ENCODE data around the gene VDAC1.
"Not testable (repeated sequence)": the region's sequence is repeated elsewhere in the genome, so short reads cannot be mapped to it uniquely, and the experiment has no call there.

Gene VDAC1

DNA sequence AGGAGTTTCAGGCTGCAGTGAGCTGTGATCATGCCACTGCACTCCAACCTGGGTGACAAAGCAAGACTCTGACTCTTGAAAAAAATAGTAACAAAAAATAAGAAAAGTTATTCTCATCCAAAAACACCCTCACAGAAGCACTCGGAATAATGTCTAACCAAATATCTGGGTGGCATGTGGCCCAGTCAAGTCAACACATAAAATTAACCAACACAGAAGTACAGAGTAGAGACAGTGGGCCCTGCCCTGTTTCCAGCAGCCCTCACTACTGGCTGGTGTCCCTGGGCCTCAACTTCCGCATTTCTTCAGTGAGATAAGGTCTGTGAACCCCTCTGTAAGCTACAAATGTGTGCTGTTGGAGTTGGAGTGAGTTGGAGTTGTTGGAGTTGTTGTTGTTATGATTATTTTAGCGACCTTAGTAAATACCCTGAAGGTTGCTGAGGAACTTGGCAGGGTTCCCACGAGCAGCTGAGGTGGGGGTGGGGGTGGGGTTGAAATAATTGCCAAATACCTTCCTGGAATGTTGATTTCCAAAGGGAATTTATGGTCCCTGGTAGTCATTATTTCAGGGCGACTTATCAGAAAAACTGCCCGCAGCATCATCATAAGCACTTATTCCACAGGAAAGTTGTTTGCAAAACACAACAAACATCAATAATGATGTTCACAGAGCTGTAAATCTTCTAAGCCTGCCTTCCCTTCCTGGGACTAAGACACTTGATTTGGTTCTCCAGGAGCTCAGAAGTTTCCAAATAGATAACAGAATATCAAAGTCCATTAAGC lies 66.5 kb downstream of the VDAC1 start:
- DNase-seq, result no peak

GRCh38 chr5:133937628-133938027 lies 67.1 kb downstream of the VDAC1 start:
- DNase-seq, result not testable (repeated sequence)

GRCh38 chr5:133936651-133937015 lies 68.1 kb downstream of the VDAC1 start:
- DNase-seq, result no peak

DNA sequence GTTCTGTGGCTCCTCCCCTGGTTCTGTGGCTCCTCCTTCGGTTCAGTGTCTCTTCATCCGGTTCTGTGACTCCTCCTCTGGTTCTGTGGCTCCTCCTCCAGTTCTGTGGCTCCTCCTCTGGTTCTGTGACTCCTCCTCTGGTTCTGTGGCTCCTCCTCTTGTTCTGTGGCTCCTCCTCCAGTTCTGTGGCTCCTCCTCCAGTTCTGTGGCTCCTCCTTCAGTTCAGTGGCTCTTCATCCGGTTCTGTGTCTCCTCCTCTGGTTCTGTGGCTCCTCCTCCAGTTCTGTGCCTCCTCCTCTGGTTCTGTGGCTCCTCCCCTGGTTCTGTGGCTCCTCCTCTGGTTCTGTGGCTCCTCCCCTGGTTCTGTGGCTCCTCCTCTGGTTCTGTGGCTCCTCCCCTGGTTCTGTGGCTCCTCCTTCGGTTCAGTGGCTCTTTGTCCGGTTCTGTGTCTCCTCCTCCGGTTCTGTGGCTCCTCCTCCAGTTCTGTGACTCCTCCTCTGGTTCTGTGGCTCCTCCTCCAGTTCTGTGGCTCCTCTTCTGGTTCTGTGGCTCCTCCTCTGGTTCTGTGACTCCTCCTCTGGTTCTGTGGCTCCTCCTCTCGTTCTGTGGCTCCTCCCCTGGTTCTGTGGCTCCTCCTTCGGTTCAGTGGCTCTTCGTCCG lies 68.7 kb downstream of the VDAC1 start:
- not testable (repeated sequence) for DNase-seq

DNA sequence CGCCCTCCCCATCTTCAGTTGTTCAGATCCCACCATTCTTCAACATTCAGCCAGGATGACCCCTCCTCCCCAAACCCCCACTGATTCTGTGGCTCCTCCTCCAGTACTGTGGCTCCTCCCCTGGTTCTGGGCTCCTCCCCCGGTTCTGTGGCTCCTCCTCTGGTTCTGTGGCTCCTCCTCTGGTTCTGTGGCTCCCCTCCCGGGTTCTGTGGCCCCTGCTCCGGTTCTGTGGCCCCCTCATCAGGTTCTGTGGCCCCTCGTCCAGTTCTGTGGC lies 69.2 kb downstream of the VDAC1 start:
- DNase-seq, result no peak

DNA sequence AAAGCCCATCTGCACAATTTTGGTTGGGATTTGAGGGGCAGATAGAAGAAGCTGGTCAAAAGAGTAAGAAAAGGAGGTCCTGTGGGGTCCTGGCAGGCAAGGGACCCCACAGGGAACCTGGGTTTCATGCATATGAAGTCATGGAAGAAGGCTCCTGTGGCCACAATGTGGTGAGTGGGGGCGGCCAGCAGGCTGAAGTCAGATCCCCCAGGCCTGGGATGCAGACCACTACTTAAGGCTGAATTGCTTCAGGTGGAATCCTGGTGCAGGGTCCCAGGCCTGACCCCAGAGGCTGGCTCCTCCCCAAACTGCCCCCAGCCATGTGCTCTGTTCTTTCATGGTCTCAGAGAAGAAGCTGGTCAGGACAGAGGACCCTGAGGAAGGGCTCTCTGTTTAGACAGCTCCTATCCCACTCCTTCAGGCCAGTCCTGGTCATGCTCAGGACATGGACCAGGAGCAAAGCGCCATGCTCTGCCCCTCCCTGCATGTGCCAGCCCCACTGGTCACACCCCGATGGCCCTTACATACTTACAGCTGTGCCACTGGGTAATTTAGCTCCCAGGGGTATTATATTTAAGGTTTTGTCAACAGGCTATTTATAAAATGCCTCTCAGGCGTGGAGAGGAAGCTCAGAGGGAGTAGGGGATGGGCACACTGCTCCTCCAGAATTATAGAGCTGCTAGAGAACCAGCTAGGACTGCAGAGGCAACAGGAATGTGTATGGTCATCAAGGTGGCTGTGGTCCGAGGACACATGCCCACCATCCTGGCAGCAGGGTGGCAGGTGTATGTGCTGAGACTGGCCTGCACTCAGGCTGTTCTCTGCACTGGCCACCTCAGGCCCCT lies 69.7 kb downstream of the VDAC1 start:
- DNase-seq, result no peak

- no peak for DNase-seq
These were observed 70.5 kb downstream of the VDAC1 start for GRCh38 chr5:133934311-133934710.

DNA sequence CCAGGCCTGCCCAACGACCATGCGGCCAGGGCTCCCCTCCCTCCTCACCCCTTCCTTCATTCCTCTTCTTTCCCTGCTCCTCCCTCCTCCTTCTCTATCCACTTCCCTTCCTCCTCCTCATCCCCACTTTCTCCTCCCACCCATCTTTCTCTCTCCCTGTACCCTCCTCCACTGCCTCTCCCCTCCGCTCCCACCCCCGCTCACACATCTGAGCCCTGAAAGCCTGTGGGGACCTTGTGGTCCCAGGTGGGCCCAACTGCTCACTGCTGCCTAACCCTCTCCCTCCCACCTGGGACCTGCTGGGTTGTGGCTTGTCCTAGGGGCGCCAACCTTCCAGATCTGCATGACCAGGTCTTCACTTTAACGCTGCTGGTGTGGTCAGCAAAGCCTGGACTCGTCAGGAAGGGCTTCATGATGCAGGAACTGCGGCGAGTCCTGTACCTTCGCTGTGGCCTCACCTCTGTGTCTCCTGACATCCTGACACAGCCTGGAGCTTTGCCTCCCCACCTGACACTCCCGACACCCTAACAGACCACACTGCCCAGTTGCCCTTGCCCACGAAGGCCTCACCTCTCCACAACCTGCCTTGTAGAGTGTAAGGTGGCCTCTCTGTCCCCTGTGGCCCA lies 71.0 kb downstream of the VDAC1 start:
- no peak for DNase-seq

- DNase-seq, result no peak
These were observed 71.6 kb downstream of the VDAC1 start for GRCh38 chr5:133933169-133933509.

GRCh38 chr5:133932441-133933168 lies 72.2 kb downstream of the VDAC1 start:
- no peak for DNase-seq

DNA sequence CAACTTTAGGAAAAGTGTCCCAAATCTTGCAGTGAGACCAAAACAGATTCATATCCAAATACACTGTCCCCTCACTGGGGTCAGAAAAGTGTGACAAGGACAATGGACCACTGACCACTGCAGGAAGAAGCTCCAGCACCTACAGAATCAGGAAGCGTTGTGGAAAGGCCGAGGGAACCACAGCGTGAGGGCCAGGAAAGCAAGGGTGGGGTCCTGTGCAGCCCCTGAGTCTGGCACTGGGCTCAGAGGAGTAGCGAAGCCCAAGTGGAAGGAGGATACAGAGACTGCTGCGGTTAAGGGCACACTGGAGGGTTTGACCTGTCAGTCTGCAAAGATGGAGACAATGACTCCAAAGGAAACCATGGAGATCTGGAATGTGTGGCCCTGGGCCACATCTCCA lies 73.2 kb downstream of the VDAC1 start:
- DNase-seq, result no peak

GRCh38 chr5:133930813-133931090 lies 74.0 kb downstream of the VDAC1 start:
- DNase-seq, result no peak

DNA sequence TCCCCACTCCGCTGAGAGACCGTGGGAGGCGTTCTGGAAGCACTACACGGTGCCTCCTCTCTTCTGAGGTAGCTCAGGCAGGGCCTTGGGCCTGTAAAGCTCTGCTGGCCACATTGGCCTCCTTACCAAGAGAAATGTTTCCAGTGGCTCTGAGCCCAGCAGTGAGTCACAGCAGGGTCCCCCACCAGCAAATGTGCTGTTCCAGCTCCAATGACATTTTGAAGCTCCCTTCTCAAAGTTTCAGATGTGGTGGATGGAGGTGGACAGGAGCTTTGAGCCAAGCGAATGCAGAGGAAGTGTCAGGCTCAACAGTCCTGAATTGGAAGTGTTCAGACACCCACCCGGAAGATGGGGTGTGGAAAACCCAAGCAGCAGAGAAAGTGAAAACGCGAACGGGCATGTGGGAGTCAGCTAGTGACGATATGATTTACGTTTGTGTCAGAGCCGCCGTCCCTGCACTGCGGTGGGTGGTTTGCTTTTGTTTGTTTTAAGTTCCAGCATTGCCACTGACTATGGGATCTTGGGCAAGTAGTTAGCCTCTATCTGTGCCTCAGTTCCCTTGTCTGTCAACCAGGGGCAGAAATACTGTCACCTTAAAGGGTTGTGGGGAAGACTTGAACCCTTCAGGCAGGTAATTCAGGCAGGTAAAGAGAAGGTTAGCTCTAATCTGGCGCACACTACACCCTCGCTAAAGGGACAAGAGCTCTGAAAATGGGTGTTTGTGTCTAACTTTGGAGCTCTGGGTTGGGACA lies 74.5 kb downstream of the VDAC1 start:
- DNase-seq, result no peak

DNA sequence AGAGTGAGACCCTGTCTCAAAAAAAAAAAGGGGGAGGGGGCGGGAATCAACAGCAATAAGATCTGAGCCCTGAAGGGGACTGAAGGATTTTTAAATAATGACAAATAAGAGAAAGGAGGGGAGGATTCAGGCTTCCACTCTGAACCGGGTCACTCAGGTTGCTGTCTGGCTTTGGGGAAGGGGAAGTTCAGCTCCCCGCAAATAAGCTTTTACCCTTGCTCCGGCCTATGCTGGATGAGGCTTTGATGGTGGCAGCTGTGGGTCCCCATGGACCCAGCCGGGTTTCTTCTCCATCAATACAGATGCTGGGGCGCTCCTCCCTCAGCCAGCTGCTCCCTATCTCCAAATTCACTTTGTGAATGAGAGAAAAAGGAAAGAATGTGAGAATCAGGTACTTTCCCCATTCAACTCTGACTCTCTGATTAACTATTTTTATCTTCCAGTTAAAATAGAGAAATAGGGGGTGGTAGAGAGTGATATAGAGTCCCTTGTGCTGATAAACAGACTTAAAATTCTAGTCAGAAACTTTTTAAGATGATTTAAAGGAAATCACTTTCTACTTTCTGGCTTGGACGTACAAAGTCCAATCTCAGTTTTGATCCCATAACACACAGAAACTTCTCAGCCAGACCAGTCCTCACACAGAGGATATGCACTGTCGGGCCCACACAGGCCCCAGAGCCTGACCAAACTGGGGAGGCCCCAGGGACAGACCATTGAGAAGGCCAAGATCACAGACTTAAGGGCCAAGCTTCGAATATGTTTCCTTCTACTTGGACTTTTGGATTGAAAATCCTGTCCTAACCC lies 76.0 kb downstream of the VDAC1 start:
- no peak for DNase-seq

DNA sequence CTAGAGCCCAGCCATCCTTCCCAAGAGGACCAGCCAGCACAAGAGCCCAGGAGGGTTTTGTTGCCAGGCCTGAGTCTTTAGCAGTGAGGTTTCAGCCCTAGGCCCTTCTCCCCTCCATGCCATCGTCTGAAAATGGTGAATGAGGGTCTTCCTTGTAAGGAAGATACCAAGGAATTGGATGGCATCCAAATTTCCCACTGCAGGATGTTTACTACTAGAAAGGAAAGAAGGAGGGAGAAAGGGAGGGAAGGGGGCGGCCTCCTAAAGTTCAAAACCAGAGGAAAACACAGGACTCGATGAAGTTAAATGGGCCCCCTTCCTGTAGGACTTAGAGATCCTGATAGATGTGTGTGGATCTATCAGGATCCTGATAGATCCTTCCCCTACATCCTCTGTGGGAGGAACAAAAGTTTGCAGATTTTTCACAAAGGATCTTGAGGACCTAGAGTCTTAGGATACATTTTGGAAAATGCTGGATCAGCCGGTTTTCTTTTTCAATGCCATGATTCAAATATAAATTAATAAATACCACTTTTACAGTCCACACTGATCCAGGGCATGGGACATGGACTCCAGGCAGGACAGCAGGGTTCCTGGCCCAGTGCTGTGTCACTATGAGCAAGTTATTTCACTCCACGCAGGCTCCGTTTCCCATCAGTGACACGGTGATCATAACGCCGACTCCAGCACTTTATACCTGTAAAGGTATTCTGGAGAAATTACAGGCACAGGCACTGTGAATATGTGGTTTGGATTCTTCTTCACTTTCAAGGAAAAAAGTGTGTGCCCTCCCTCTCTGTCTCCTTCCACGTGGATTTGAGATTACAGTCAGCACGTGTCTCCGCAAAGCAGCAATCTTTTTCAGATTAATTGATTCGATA lies 77.2 kb downstream of the VDAC1 start:
- DNase-seq, result no peak

DNA sequence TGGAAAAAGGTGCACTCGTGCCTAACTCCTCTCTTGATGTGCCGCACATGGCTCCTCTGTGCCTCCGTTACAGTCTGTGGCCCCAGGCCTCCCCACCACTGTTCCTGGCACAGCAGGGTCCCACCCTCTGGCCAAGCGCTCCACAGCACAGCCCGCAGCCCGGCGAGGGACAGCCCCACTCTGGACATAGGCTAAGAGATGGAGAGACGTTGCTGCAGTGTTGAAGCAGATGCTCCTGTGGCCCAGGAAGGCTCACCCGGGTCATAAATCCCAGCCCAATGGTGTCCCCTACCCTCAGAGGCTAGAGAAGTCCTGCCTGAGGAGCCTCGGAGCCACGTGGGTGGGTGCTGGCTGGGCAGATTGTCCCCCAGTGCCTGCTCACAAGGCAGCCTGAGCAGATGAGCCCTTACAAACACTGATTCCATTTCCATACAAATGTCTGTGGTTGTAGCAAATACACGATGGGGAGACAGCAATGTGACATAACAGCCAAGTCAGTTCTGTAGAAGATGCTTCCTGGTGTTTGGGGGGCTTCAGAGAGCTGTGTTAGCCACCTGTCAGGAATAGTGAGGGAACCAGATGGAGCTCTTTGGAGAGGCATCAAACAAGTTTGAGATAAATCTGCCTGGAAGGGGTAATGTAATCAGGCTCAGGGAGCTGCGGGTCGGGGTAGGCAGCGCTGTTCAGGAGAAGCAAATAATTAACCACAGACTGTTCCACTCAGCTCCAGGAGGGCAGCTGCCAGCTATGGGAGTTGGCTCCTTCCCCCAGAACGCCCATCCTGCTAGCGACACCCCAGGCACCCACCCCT lies 78.1 kb downstream of the VDAC1 start:
- DNase-seq, result no peak

- DNase-seq, result no peak
These were observed 78.8 kb downstream of the VDAC1 start for GRCh38 chr5:133925866-133926488.

DNA sequence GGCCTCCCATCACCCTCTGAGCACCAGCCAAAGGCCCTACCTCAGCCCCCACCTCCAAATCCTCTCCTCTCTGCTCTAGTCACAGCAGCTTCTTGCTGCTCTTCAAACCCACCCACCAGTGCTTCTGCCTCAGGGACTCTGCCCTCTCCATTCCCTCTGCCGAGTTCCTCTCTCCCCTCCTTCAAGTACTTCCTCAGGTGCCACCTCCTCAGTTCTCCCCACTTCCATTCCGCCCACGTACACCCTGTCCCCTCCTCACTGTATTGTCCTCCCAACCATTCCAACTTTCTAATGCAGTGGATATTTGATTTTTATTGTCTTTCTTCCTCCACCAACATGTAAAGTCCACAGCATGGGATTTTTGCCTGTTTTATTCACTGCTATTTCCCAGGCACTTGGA lies 79.5 kb downstream of the VDAC1 start:
- no peak for DNase-seq

Data from amniotic stem cell (primary cell).